IMR-90 (cell line): ENCODE results near the gene SPATA31E1. TPM values are rescaled to one million over a fixed set of nuclear protein-coding genes. Genes with fewer than 3 reads are reported as not detected.

Experiments
- ATAC-seq: fragments of 200-7000 bp; cut with Tn5 transposase; 2 replicates; pipeline ENCODE4 v1.9.1; 2020; ENCODE audit warnings: low read depth, mild to moderate bottlenecking, moderate library complexity
- BruUV-seq: library from RNA; stranded (reverse); fragments of 400-500 nt; replicated peaks from 2 replicates; lab custom pipeline; 2021; lab: Mats Ljungman, UMichigan
- CTCF ChIA-PET: fragments of 300-600 bp; formaldehyde crosslinking; extraction: SDS; loops from one replicate; lab custom pipeline; 2021; ENCODE audit warnings: antibody characterized with exemption; lab: Yijun Ruan, JAX
- POLR2A ChIA-PET: fragments of 300-600 bp; sonication (Branson Sonifier 250); formaldehyde crosslinking; loops from one replicate; lab custom pipeline; 2022; ENCODE audit warnings: antibody characterized with exemption; ENCODE audit not compliant: unreplicated experiment; lab: Charles Lee
- DNase-seq: peaks from one replicate; pipeline ENCODE4 v3.0.0; 2013
- H2AFZ ChIP-seq: replicated peaks from 2 replicates; pipeline ENCODE3; 2013; ENCODE audit warnings: low read length, mild to moderate bottlenecking; ENCODE audit not compliant: poor library complexity
- H2AK5ac ChIP-seq: 2 replicates; pipeline ENCODE4 v1.6.1; 2013; ENCODE audit warnings: low read depth, low read length, inconsistent platforms
- H2AK9ac ChIP-seq: replicated peaks from 2 replicates; pipeline ENCODE3; 2013; ENCODE audit warnings: mild to moderate bottlenecking, low read depth, low read length, moderate library complexity; ENCODE audit not compliant: poor library complexity
- H2BK120ac ChIP-seq: 2 replicates; pipeline ENCODE4 v1.6.1; 2013; ENCODE audit warnings: low read depth, low read length, inconsistent platforms
- H2BK15ac ChIP-seq: 3 replicates; pipeline ENCODE4 v1.6.1; 2013; ENCODE audit warnings: low read depth, low read length, inconsistent platforms
- H2BK20ac ChIP-seq: 2 replicates; pipeline ENCODE4 v1.6.1; 2013; ENCODE audit warnings: low read depth, mild to moderate bottlenecking, inconsistent platforms, low read length, moderate library complexity
- H2BK5ac ChIP-seq: 2 replicates; pipeline ENCODE4 v1.6.1; 2013; ENCODE audit warnings: mild to moderate bottlenecking, low read depth, low read length, inconsistent platforms; ENCODE audit not compliant: poor library complexity, severe bottlenecking
- H3K14ac ChIP-seq: replicated peaks from 2 replicates; pipeline ENCODE4 v1.6.1; 2013; ENCODE audit warnings: low read depth, low read length, inconsistent platforms
- H3K18ac ChIP-seq: 2 replicates; pipeline ENCODE4 v1.6.1; 2013; ENCODE audit warnings: low read depth, low read length, control low read depth
- H3K23ac ChIP-seq: 2 replicates; pipeline ENCODE4 v1.6.1; 2013; ENCODE audit warnings: low read depth, low read length, inconsistent platforms
- H3K27ac ChIP-seq: 2 replicates; pipeline ENCODE4 v1.5.1; 2013; ENCODE audit warnings: mild to moderate bottlenecking, control low read depth, low read length; ENCODE audit not compliant: insufficient read depth
- H3K27me3 ChIP-seq: 2 replicates; pipeline ENCODE4 v1.6.1; 2013; ENCODE audit warnings: low read length; ENCODE audit not compliant: control insufficient read depth, insufficient read depth
- H3K36me3 ChIP-seq: 2 replicates; pipeline ENCODE4 v1.6.1; 2013; ENCODE audit warnings: low read length, mixed read lengths; ENCODE audit not compliant: control insufficient read depth, insufficient read depth
- H3K4ac ChIP-seq: 2 replicates; pipeline ENCODE4 v1.6.1; 2013; ENCODE audit warnings: low read depth, low read length, inconsistent platforms
- H3K4me1 ChIP-seq: 2 replicates; pipeline ENCODE4 v1.6.1; 2013; ENCODE audit warnings: low read length, mixed read lengths; ENCODE audit not compliant: control insufficient read depth, insufficient read depth
- H3K4me2 ChIP-seq: 2 replicates; pipeline ENCODE4 v1.6.1; 2013; ENCODE audit warnings: low read depth, mild to moderate bottlenecking, control low read depth, low read length, moderate library complexity
- H3K4me3 ChIP-seq: 2 replicates; pipeline ENCODE4 v1.5.1; 2013; ENCODE audit warnings: low read depth, mild to moderate bottlenecking, control low read depth, low read length, moderate library complexity; ENCODE audit not compliant: insufficient read depth
- H3K56ac ChIP-seq: 2 replicates; pipeline ENCODE4 v1.6.1; 2013; ENCODE audit warnings: low read length, inconsistent platforms; ENCODE audit not compliant: insufficient read depth; ENCODE audit errors: extremely low read depth
- H3K79me1 ChIP-seq, 2 experiments: 2 replicates each; pipeline ENCODE4 v1.6.1; 2013; ENCODE audit warnings: low read length in 2 of 2, inconsistent platforms in 1 of 2, low read depth in 1 of 2
- H3K9ac ChIP-seq: 2 replicates; pipeline ENCODE4 v1.6.1; 2013; ENCODE audit warnings: low read depth, low read length, control low read depth
- H3K9me1 ChIP-seq: 2 replicates; pipeline ENCODE4 v1.6.1; 2013; ENCODE audit warnings: low read length, inconsistent platforms; ENCODE audit not compliant: insufficient read depth
- H3K9me3 ChIP-seq: 2 replicates; pipeline ENCODE4 v1.6.1; 2013; ENCODE audit warnings: low read length; ENCODE audit not compliant: control insufficient read depth, insufficient read depth
- H4K20me1 ChIP-seq: 2 replicates; pipeline ENCODE4 v1.6.1; 2013; ENCODE audit warnings: low read length, inconsistent platforms; ENCODE audit not compliant: insufficient read depth
- H4K5ac ChIP-seq: 2 replicates; pipeline ENCODE4 v1.6.1; 2013; ENCODE audit warnings: mild to moderate bottlenecking, low read depth, low read length, control low read depth
- H4K8ac ChIP-seq, 2 experiments: 2 replicates each; pipeline ENCODE4 v1.6.1; 2013; ENCODE audit warnings: low read depth in 2 of 2, low read length in 2 of 2, control low read depth in 1 of 2, inconsistent platforms in 1 of 2
- H4K91ac ChIP-seq: 2 replicates; pipeline ENCODE4 v1.6.1; 2013; ENCODE audit warnings: low read depth, low read length, inconsistent platforms; ENCODE audit not compliant: insufficient read depth
- BHLHE40 ChIP-seq: fragments of 150-350 bp; IDR thresholded peaks from 2 replicates; pipeline ENCODE4 v1.6.1; 2016; ENCODE audit warnings: mild to moderate bottlenecking, low read depth, low read length
- CHD1 ChIP-seq: IDR thresholded peaks from 2 replicates; pipeline ENCODE4 v1.6.1; 2012; ENCODE audit warnings: low read depth, low read length, improper control_type of control experiment
- CTCF ChIP-seq: conservative IDR thresholded peaks from 2 replicates; pipeline ENCODE4 v1.5.1; 2012; ENCODE audit warnings: mild to moderate bottlenecking, low read depth, low read length, improper control_type of control experiment
- ELK1 ChIP-seq: fragments of 150-350 bp; IDR thresholded peaks from 2 replicates; pipeline ENCODE4 v1.6.1; 2016; ENCODE audit warnings: low read depth, mild to moderate bottlenecking, low read length, moderate library complexity, borderline replicate concordance
- FOS ChIP-seq: fragments of 150-350 bp; IDR thresholded peaks from 2 replicates; pipeline ENCODE4 v1.6.1; 2016; ENCODE audit warnings: low read depth, low read length
- MAZ ChIP-seq: IDR thresholded peaks from 2 replicates; pipeline ENCODE4 v1.6.1; 2012; ENCODE audit warnings: low read depth, mild to moderate bottlenecking, low read length, improper control_type of control experiment, moderate library complexity, borderline replicate concordance
- MXI1 ChIP-seq: IDR thresholded peaks from 2 replicates; pipeline ENCODE4 v1.6.1; 2012; ENCODE audit warnings: low read depth, mild to moderate bottlenecking, low read length, moderate library complexity, borderline replicate concordance
- NFE2L2 ChIP-seq: fragments of 150-350 bp; IDR thresholded peaks from 2 replicates; pipeline ENCODE4 v1.6.1; 2016; ENCODE audit warnings: low read depth, mild to moderate bottlenecking, low read length
- POLR2A ChIP-seq: IDR thresholded peaks from 2 replicates; pipeline ENCODE4 v1.6.1; 2012; ENCODE audit warnings: mild to moderate bottlenecking, low read depth, low read length
- RAD21 ChIP-seq: IDR thresholded peaks from 2 replicates; pipeline ENCODE4 v1.6.1; 2012; ENCODE audit warnings: low read length, improper control_type of control experiment
- RCOR1 ChIP-seq: IDR thresholded peaks from 2 replicates; pipeline ENCODE4 v1.6.1; 2012; ENCODE audit warnings: mild to moderate bottlenecking, low read length, improper control_type of control experiment; ENCODE audit not compliant: insufficient replicate concordance
- USF2 ChIP-seq: fragments of 150-350 bp; IDR thresholded peaks from 2 replicates; pipeline ENCODE4 v1.6.1; 2017; ENCODE audit warnings: mild to moderate bottlenecking, antibody characterized with exemption, low read length, low read depth
- WGBS, 2 experiments: methylation state at CpG; one replicate each; pipeline versions ENCODE4 v1.1.5 to v1.1.7; 2013; ENCODE audit warnings: missing lambda C conversion rate in 2 of 2; ENCODE audit not compliant: insufficient read length in 1 of 2; ENCODE audit errors: extremely low coverage in 2 of 2; 5-methylcytosine and 5-hydroxymethylcytosine counted together
- dilution Hi-C: fragments of 300-500 bp; cut with HindIII; formaldehyde crosslinking; loops from one replicate; pipeline ENCODE4 v1.14.3; 2018; ENCODE audit warnings: low sequenced_read_pairs; ENCODE audit not compliant: unreplicated experiment
- in situ Hi-C: fragments of 300-500 bp; cut with MboI; formaldehyde crosslinking; loops from 3 replicates; pipeline ENCODE4 v1.14.3; 2019; ENCODE audit warnings: low sequenced_read_pairs, inconsistent platforms, mixed read lengths
- intact Hi-C: fragments of 100-400 bp; cut with micrococcal nuclease; formaldehyde crosslinking; loops from 2 replicates; pipeline ENCODE4 v1.10.0; 2022
- polyA plus RNA-seq, 3 experiments: library from polyadenylated mRNA; depleted of rRNA; stranded (reverse); fragments of >200 nt; gene quantifications; 2 replicates each; pipeline ENCODE4 v1.2.3, GENCODE V29; 2012; ENCODE audit warnings: low replicate concordance in 1 of 3
- total RNA-seq: library from RNA; depleted of rRNA; stranded (reverse); fragments of >200 nt; gene quantifications from 2 replicates; pipeline ENCODE4 v1.2.3, GENCODE V29; 2012

The SPATA31E1 gene
- total and polyA plus RNA-seq, 2 of the 4 experiments (the other 2 are of a cell fraction): 0.03 TPM; not detected in 1

DNA sequence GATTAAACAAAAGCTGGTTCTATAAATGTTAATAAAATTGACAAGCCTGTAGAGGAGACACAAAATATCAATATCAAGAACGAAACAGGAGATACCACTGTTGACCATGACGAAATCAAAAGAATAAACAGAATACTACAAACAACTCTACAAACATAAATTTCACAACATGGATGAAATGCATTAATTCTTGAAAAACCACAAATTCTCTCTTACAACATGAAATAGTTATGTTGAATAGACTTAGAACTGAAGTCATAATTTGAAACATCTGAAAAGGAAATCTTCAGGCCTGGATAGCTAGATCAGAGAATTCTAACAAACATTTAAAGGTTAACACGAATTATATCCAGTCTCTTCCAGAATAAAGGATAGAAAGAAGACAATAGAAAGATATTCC is 28.1 kb downstream of the SPATA31E1 start:
- dilution Hi-C loops: no loop called here
- no peak overlapping the region for H2BK120ac ChIP-seq
- H4K91ac ChIP-seq: no peak overlapping the region
- no peak overlapping the region for H3K4me3 ChIP-seq
- no peak overlapping the region for H2BK15ac ChIP-seq
- H3K9ac ChIP-seq: no peak overlapping the region
- H3K79me1 ChIP-seq: no peaks in the 10 kb centered on the region
- intact Hi-C loops: no loop called here
- no peak overlapping the region for H3K18ac ChIP-seq
- H3K27me3 ChIP-seq: no peaks in the 10 kb centered on the region
- WGBS, 2 experiments: no CpG with 5 or more reads among the region's 3 CpGs
- no peak overlapping the region for H3K4ac ChIP-seq
- no peaks in the 10 kb centered on the region for H3K9me1 ChIP-seq
- no peaks in the 10 kb centered on the region for H3K4me1 ChIP-seq
- H3K36me3 ChIP-seq: no peaks in the 10 kb centered on the region
- CTCF ChIA-PET: no interaction called here
- H3K23ac ChIP-seq: no peak overlapping the region
- no peak overlapping the region for H3K56ac ChIP-seq
- POLR2A ChIA-PET: no interaction called here
- no peak overlapping the region for H2BK5ac ChIP-seq
- no peak overlapping the region for H4K5ac ChIP-seq
- H4K20me1 ChIP-seq: no peaks in the 10 kb centered on the region
- H3K9me3 ChIP-seq: no peaks in the 10 kb centered on the region
- H2AFZ ChIP-seq: no peak overlapping the region
- ATAC-seq: no peak
- H4K8ac ChIP-seq: no peak overlapping the region
- DNase-seq: no peak
- no peak overlapping the region for H2AK5ac ChIP-seq
- H2AK9ac ChIP-seq: no peak overlapping the region
- H3K4me2 ChIP-seq: no peak overlapping the region
- no TSS peak for BruUV-seq
- no peak overlapping the region for H2BK20ac ChIP-seq
- in situ Hi-C loops: no loop called here
- H3K27ac ChIP-seq: no peak overlapping the region
- no peak overlapping the region for H3K14ac ChIP-seq
- no peak for TF ChIP-seq POLR2A
- TF ChIP-seq CHD1: no peak
- no peak for TF ChIP-seq CTCF
- TF ChIP-seq USF2: no peak
- TF ChIP-seq BHLHE40: no peak
- TF ChIP-seq RAD21: no peak
- TF ChIP-seq FOS: no peak
- no peak for TF ChIP-seq MAZ
- no peak for TF ChIP-seq MXI1
- no peak for TF ChIP-seq ELK1
- no peak for TF ChIP-seq RCOR1
- no peak for TF ChIP-seq NFE2L2
